Suppressor macrophage treated with lipopolysaccharide for 1 hour (primary cell): ENCODE results near the gene MRPS18C.
"Not testable (repeated sequence)": the region's sequence is repeated elsewhere in the genome, so short reads cannot be mapped to it uniquely, and the experiment has no call there.

Source experiments
- DNase-seq, 3 donors: peaks; one replicate each; pipeline ENCODE4 v3.0.0-alpha.2; 2020 to 2022

Gene MRPS18C

DNA sequence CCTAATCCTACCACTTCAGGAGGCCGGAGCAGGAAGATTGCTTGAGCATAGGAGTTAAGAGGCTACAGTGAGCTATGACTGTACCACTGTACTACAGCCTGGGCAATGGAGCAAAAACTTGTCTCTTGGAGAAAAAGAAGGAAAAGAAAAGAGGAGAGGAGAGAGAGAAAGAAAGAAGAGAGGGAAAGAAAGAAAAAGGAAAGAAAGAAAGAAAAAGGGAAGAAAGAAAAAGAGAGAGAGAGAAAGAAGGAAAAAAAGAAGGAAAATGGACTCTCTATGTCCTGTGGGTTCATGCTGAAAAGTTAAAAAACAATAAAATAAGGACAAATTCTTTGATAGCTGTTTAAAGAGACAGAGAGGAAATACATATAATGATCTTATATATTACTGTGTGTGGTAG, 42.3 kb downstream of the MRPS18C start:
- DNase-seq: no peak

DNA sequence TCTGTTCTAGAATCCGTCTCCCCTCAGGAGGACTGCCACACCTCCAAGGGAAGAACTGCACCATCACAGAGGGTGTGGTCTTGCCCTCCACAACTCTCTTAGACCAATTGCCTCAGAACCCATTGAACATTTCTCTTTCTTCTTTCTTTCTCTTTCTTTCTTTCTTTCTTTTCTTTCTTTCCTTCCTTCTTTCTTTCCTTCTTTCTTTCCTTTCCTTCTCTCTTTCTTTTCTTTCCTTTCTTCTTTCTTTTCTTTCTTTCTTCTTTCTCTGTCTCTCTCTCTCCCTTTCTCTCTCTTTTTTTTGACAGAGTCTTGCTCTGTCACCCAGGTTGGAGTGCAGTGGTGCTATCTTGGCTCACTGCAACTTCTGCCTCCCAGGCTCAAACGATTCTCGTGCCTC, 45.8 kb downstream of the MRPS18C start:
- DNase-seq: not testable (repeated sequence)

DNA sequence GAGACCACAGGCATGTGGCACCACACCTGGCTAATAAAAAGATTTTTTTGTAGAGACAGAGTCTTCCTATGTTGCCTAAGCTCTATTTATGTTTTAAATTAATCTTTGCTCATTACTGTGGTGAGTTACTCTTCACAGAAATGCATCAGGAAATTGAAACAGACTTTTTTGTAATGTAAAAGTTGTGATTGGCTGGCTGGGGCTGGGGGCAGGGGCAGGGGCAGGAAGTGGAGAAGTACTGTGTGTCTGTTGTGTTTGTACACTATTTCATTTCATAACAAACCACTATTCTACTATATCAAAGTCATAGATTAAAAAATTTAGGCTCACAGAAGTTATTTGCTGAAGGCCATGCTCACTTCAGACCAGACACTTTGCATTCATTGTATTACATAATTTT, 48.1 kb downstream of the MRPS18C start:
- DNase-seq: no peak

DNA sequence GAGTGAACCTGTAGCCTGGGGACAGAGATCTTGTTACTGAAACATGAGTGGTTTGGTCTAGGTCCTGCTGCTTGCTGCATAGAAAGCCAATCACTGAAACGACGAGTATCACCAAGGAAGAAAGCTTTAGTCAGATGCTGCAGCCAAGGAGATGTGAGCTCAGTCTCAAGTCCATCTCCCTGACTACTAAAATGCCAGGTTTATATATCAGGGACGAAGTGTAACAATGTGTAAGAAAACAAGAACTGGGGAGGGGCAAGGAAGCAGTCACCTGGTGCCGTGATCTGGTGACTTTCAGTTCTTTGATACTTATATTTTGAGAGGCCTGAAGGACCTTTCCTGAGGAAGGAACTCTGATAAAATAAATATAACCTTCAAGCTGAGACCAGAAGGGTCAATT, 48.6 kb downstream of the MRPS18C start:
- DNase-seq: no peak

DNA sequence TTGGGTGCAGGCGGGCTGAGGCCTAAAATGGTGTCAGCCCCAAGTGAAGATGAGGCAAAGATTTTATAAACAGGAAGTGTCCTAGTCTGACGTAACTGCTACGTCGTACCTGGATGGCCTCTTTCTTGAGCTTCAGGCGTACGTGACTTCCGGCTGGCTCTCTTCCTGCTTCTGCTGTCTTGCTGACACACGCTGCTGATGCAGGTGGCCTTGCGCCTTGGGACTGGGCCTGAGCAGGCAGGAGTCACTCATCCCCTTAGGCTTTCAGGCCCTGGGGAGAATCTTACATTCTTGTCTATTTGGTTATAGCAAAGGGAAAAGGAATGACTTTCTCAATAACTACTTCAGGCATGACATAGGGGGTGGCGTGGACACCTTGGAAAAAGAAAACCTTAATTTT, 49.1 kb downstream of the MRPS18C start:
- DNase-seq: no peak

DNA sequence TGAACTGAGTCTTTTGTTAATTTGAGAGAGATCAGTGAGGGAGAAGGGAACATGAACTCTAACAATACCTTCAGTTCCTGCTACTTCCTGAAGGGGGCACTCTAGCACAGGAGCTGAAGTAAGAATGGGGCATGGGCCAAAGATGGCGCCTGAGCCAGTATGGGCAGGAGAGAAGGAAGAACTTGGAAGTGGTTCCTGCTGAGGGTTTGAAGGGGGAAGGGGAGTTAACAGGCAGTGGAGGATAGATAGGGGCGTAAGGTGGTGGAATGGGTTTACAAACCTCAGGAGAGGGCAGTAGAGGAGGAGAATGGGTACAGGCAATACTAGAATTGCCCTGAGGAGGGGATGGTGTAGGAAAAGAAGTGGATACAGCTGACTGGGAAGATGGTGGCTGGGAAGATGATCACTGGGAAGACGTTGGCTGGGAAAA, 53.3 kb downstream of the MRPS18C start:
- peak; percentile 76 to 85 (median 82) for DNase-seq

DNA sequence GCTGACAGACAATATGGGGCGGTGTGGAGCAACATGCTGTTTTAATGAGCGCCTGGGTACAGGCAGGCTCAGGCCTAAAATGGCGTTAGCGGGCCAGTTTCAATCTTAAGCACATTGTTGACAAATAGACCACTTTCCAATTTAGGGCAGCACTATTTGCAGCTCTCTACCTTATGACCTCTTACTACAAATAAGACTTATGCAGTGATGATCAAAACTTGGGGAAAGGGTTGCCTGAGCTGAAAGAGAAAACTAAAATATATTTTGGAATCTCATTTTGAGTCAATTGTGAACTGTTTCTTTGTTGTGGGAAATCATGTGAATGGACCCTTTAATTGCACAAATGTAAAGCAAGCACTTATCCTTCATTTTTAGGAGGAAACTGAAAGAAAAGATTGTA, 54.6 kb downstream of the MRPS18C start:
- no peak for DNase-seq
